ENCODE measurements around the gene TAF5L. TPM values are rescaled to one million over a fixed set of nuclear protein-coding genes. Genes with fewer than 3 reads are reported as not detected.
"Not testable (repeated sequence)": the region's sequence is repeated elsewhere in the genome, so short reads cannot be mapped to it uniquely, and the experiment has no call there.

Gene TAF5L
- polyA plus RNA-seq, 4 donors, result 17.3 to 22.1 (median 18.8) TPM

- no peak for DNase-seq (ENCODE audit: low read depth in 4 of 4, low spot score in 2 of 4)
These were observed 53.6 kb downstream of the TAF5L start for GRCh38 chr1:229572286-229572685.

GRCh38 chr1:229570891-229571516, 54.9 kb downstream of the TAF5L start:
- no peak for DNase-seq (ENCODE audit: low read depth in 4 of 4, low spot score in 2 of 4)

- DNase-seq (ENCODE audit: low read depth in 4 of 4, low spot score in 2 of 4), result no peak
These were observed 55.6 kb downstream of the TAF5L start for GRCh38 chr1:229570305-229570704.

GRCh38 chr1:229567109-229567868, 58.6 kb downstream of the TAF5L start:
- no peak for DNase-seq (ENCODE audit: low read depth in 4 of 4, low spot score in 2 of 4)

GRCh38 chr1:229563701-229564100, 62.2 kb downstream of the TAF5L start:
- no peak for DNase-seq (ENCODE audit: low read depth in 4 of 4, low spot score in 2 of 4)

- DNase-seq (ENCODE audit: low read depth in 4 of 4, low spot score in 2 of 4), result no peak
These were observed 62.7 kb downstream of the TAF5L start for GRCh38 chr1:229563241-229563640.

GRCh38 chr1:229562686-229563085, 63.2 kb downstream of the TAF5L start:
- DNase-seq (ENCODE audit: low read depth in 4 of 4, low spot score in 2 of 4), result no peak

GRCh38 chr1:229561141-229561540, 64.8 kb downstream of the TAF5L start:
- no peak for DNase-seq (ENCODE audit: low read depth in 4 of 4, low spot score in 2 of 4)

GRCh38 chr1:229560124-229560523, 65.8 kb downstream of the TAF5L start:
- not testable (repeated sequence) for DNase-seq (ENCODE audit: low read depth in 4 of 4, low spot score in 2 of 4)

- not testable (repeated sequence) for DNase-seq (ENCODE audit: low read depth in 4 of 4, low spot score in 2 of 4)
These were observed 66.6 kb downstream of the TAF5L start for GRCh38 chr1:229559336-229559801.

- peak; percentile 93 to 97 (median 96) for DNase-seq (ENCODE audit: low read depth in 4 of 4, low spot score in 2 of 4)
These were observed 67.2 kb downstream of the TAF5L start, which contains the start of gene ABCB10 for GRCh38 chr1:229558460-229559335. Gene ABCB10, minus strand, starts transcription at chr1:229558707. Its CDS starts 55 bp downstream, at chr1:229558652.

GRCh38 chr1:229557913-229558414, 68.0 kb downstream of the TAF5L start:
- DNase-seq (ENCODE audit: low read depth in 4 of 4, low spot score in 2 of 4), result peak in 1 of 4 donors; percentile 18

- no peak for DNase-seq (ENCODE audit: low read depth in 4 of 4, low spot score in 2 of 4)
These were observed 68.6 kb downstream of the TAF5L start for GRCh38 chr1:229557200-229557850.

GRCh38 chr1:229554886-229555621, 70.9 kb downstream of the TAF5L start:
- no peak for DNase-seq (ENCODE audit: low read depth in 4 of 4, low spot score in 2 of 4)

GRCh38 chr1:229553621-229554130, 72.2 kb downstream of the TAF5L start:
- DNase-seq (ENCODE audit: low read depth in 4 of 4, low spot score in 2 of 4), result no peak

- no peak for DNase-seq (ENCODE audit: low read depth in 4 of 4, low spot score in 2 of 4)
These were observed 73.2 kb downstream of the TAF5L start for GRCh38 chr1:229552732-229553131.

GRCh38 chr1:229550812-229551567, 74.9 kb downstream of the TAF5L start:
- no peak for DNase-seq (ENCODE audit: low read depth in 4 of 4, low spot score in 2 of 4)

- DNase-seq (ENCODE audit: low read depth in 4 of 4, low spot score in 2 of 4), result no peak
These were observed 78.4 kb downstream of the TAF5L start for GRCh38 chr1:229547542-229547941.

- no peak for DNase-seq (ENCODE audit: low read depth in 4 of 4, low spot score in 2 of 4)
These were observed 81.3 kb downstream of the TAF5L start for GRCh38 chr1:229544587-229544986.

Data from left renal cortex interstitium (tissue), 4 donors.